NCI-H748 (cell line): ENCODE data around the gene MRPL33.
"Not testable (repeated sequence)": the region's sequence is repeated elsewhere in the genome, so short reads cannot be mapped to it uniquely, and the experiment has no call there.

Experiments
- DNase-seq: peaks from one replicate; lab custom pipeline; 2025; ENCODE audit not compliant: unreplicated experiment; lab: John Stamatoyannopoulos, UW

Gene MRPL33

DNA sequence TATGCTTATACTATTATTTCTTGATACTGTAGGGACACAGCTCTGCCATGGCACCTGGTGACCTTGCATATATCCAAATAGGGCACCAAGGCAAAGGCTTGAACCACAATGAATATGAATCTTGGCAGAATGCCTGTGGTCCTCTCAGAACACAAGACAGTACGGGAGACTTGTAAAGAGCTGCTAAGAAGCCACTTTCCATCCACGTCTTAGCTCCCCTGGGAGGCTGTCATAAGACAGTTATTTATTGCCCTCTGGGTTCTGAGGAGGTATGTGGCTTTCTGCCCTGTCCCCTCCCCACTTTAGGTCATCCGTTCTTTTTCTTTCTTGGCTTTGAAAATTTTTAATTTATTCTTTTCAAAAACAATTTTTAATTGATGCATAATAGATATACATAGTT, 29.8 kb upstream of the MRPL33 start:
- DNase-seq = no peak

DNA sequence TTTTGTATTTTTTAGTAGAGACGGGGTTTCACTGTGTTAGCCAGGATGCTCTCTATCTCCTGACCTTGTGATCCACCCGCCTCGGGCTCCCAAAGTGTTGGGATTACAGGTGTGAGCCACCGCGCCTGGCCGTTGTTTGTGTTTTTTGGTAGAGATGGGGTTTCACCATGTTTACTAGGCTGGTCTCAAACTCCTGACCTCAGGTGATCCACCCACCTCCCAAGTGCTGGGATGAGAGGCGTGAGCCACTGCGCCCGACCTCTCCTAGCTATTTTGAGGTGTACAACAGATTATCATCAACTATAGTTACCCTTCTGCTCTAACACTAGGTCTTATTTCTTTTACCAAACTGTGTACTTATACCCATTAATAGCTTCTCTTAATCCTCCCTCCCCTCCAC, 28.9 kb upstream of the MRPL33 start:
- no peak for DNase-seq

DNA sequence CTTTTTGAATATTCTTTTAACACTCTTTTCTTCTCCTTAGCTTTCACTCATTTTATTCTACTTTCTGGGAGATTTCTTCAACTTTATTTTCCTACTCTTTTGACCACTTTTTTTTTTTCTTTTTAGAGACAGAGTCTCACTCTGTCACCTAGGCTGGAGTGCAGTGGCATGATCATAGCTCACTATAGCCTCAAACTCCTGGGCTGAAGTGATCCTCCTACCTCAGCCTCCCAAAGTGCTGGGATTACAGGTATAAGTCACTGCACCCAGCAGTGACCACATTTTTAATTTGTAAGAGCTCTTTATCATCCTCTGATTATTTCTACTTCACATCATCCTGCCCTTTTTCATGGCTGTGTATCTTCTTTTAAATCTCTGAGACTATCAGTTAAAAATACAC, 26.0 kb upstream of the MRPL33 start:
- not testable (repeated sequence) for DNase-seq

GRCh38 chr2:27746325-27746724, 25.2 kb upstream of the MRPL33 start:
- no peak for DNase-seq

- no peak for DNase-seq
Measured at GRCh38 chr2:27747827-27748352, 23.6 kb upstream of the MRPL33 start.

DNA sequence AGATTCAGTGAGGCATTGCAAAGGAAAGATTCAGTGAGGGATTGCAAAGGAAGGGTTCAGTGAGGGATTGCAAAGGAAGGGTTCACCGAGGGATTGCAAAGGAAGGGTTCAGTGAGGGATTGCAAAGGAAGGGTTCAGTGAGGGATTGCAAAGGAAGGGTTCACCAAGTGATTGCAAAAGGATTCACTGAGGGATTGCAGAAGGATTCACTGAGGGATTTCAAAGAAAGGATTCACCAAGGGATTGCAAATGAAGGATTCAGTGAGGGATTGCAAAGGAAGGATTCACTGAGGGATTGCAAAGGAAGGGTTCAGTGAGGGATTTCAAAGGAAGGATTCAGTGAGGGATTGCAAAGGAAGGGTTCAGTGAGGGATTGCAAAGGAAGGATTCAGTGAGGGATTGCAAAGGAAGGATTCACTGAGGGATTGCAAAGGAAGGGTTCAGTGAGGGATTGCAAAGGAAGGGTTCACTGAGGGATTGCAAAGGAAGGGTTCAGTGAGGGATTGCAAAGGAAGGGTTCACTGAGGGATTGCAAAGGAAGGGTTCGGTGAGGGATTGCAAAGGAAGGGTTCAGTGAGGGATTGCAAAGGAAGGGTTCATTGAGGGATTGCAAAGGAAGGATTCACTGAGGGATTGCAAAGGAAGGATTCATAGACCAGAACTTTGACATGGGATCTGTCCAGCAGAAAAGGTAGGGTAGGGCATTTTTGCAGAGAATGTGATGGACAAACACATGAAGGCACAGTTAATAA, 22.5 kb upstream of the MRPL33 start:
- not testable (repeated sequence) for DNase-seq

DNA sequence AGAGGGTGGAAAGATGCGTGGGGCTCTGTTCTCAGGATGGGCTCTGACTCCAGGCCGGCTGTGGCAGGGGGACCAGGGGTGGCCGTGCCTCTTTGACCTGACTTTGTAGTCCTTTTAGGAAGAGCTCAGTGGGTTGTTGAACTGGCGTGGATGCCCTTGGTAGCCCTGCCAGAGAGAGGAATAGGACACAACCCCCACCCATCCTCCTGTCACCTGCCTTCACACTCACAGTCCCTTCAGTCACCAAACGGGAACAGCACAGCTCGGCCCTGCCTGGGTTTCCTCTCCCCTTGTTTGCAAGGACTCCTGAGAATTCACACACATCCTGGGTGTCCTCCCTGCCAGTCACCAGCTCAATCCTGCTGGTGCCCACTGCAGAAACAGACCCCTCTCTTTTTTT, 20.1 kb upstream of the MRPL33 start:
- no peak for DNase-seq

- DNase-seq = peak; percentile 81
Measured at GRCh38 chr2:27752551-27753237, 18.8 kb upstream of the MRPL33 start.

- peak; percentile 79 for DNase-seq
Measured at GRCh38 chr2:27754138-27754588, 17.4 kb upstream of the MRPL33 start.

GRCh38 chr2:27754831-27755230, 16.7 kb upstream of the MRPL33 start:
- DNase-seq = no peak

DNA sequence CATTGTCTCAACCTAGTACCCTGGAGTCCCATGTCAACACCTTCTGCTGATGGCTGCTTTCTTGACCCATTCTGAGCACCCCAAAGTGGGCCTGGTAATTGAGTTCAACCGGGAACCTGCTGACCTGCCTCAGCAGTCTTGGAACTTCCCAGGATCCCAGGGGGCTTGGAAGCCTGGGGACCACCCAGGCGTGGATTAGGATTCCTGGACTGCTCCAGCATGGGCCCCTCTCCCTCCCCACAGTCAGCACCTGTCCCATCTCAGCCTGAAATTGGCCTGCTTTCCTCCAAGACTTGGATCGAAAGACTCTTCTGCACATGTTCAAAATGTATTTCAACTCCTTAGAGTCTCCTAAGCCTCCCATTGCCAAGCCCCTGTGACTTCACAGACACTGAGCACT, 15.4 kb upstream of the MRPL33 start:
- no peak for DNase-seq

DNA sequence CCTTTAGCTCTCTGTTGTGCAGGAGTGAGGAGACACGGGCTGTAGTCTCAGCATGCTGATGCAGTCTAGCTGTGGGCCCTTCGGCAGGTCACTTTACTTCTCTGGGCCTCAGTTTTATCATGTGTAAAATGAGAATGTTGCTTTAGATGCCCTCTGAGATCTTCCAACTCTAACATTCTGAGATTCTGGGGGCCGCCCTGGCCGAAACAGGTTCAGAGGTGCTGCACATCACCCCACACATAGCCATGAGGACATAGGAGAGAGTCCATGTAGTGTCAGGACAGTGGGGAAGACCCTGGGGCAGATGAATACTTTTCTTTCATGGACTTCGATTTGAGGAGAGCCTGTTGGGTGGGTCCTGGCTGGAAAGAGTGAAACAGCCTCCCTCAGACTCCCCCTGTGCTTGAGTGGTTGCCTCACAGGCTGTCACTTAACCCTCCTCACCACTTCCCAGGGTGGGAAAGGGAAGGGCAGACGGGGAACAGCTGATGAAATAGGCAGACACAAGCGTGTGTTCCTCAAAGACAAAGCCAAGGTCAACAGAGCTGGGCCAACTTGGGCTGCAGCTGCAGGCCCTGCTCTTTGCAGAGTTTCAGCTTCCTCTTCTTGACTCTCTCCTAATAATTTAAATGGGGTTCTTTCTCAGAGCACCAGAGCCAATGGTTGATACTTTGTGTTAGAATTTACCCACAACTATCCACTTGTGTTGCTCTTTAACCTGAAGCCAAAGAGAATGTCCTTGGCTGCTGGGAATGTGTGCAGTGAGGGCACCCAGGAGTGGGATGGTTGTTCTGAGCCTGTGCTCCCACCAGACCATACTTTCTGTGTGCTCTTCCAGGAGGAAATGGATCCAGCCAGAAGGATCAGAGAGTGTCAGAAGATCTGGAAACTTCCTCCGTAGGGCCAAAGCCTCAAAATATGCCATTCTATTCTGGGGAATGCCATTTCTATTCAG, 14.7 kb upstream of the MRPL33 start:
- DNase-seq = no peak

GRCh38 chr2:27762951-27763906, 8.3 kb upstream of the MRPL33 start:
- DNase-seq = no peak

GRCh38 chr2:27763907-27764267, 7.6 kb upstream of the MRPL33 start:
- DNase-seq = no peak

GRCh38 chr2:27764526-27764925, 7.0 kb upstream of the MRPL33 start:
- DNase-seq = not testable (repeated sequence)

GRCh38 chr2:27765621-27766286, 5.8 kb upstream of the MRPL33 start:
- DNase-seq = peak; percentile 47

GRCh38 chr2:27766287-27766661, 5.2 kb upstream of the MRPL33 start:
- no peak for DNase-seq

- no peak for DNase-seq
Measured at GRCh38 chr2:27771202-27771547, 344 bp upstream of the MRPL33 start.

GRCh38 chr2:27772804-27773203, 1.3 kb downstream of the MRPL33 start:
- DNase-seq = no peak

DNA sequence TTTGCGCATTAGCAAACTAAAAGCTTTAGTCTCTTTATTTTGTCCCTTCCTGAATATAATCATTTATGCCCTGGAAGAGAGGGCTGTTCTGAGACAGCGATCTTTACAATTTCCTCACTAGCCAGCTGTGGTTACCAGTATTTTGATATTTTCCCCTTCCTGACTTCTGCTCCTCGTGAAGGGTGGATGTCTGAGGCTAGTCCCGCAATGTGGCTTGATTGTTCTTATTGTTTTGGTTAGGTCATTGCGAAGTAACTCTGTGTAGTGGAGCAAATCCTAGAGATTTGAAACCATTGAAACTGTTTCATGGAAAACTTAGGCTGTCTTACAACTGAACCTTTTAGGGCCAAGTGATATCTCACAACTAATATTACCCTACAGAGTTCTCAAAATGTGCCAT, 2.4 kb downstream of the MRPL33 start:
- DNase-seq = no peak
